ENCODE measurements around the gene NAV3.

- no peak for TF ChIP-seq FOXM1 (IDR thresholded peaks at IDR 0.05; ENCODE audit: borderline replicate concordance)
- no peak for TF ChIP-seq ZNF384 (IDR thresholded peaks at IDR 0.05)
- TF ChIP-seq PKNOX1 (IDR thresholded peaks at IDR 0.05) = no peak; the same call in 1 of the 2 replicates
Measured at GRCh38 chr12:77914081-77914488, 83.4 kb downstream of the NAV3 start.

All from HEK293T (cell line).